G401.6 (cell line): Measurements from ENCODE around the gene CLCN7.
"Not testable (repeated sequence)": the region's sequence is repeated elsewhere in the genome, so short reads cannot be mapped to it uniquely, and the experiment has no call there.

Source experiments
- FAIRE-seq: peaks from 2 replicates; lab custom pipeline; 2012; peaks lifted over from hg19 to GRCh38; lab: Jason Lieb, UNC

Gene CLCN7

GRCh38 chr16:1487395-1488053 lies 12.7 kb upstream of the CLCN7 start:
- FAIRE-seq, result no peak

GRCh38 chr16:1486551-1487390 lies 11.9 kb upstream of the CLCN7 start:
- no peak for FAIRE-seq

GRCh38 chr16:1485847-1486496 lies 11.1 kb upstream of the CLCN7 start:
- no peak for FAIRE-seq

GRCh38 chr16:1481906-1482835 lies 7.3 kb upstream of the CLCN7 start:
- FAIRE-seq, result no peak

- FAIRE-seq, result not testable (repeated sequence)
These were observed 4.1 kb upstream of the CLCN7 start for GRCh38 chr16:1478937-1479336.

- FAIRE-seq, result no peak
These were observed 2.2 kb upstream of the CLCN7 start for GRCh38 chr16:1477033-1477432.

GRCh38 chr16:1475552-1476114 lies 805 bp upstream of the CLCN7 start:
- no peak for FAIRE-seq

- no peak for FAIRE-seq
These were observed 589 bp downstream of the CLCN7 start for GRCh38 chr16:1474082-1474795.

- no peak for FAIRE-seq
These were observed 1.9 kb downstream of the CLCN7 start for GRCh38 chr16:1472974-1473373.

GRCh38 chr16:1471569-1472194 lies 3.1 kb downstream of the CLCN7 start:
- FAIRE-seq, result no peak

- FAIRE-seq, result no peak
These were observed 4.2 kb downstream of the CLCN7 start for GRCh38 chr16:1470481-1471251.

GRCh38 chr16:1469693-1470201 lies 5.1 kb downstream of the CLCN7 start:
- FAIRE-seq, result no peak

- not testable (repeated sequence) for FAIRE-seq
These were observed 5.7 kb downstream of the CLCN7 start for GRCh38 chr16:1469141-1469540.

GRCh38 chr16:1468426-1468810 lies 6.4 kb downstream of the CLCN7 start:
- FAIRE-seq, result no peak

GRCh38 chr16:1466968-1467521 lies 7.8 kb downstream of the CLCN7 start:
- no peak for FAIRE-seq

- FAIRE-seq, result no peak
These were observed 8.8 kb downstream of the CLCN7 start for GRCh38 chr16:1466054-1466453.

GRCh38 chr16:1465567-1465915 lies 9.3 kb downstream of the CLCN7 start:
- FAIRE-seq, result no peak

- no peak for FAIRE-seq
These were observed 9.8 kb downstream of the CLCN7 start for GRCh38 chr16:1464894-1465566.
